Measurements from ENCODE around the gene RIPK3. TPM values are rescaled to one million over a fixed set of nuclear protein-coding genes. Genes with fewer than 3 reads are reported as not detected.

RIPK3 gene
- total RNA-seq, 1 donor from 2014 or later, result 2.6 TPM

- DNase-seq (ENCODE audit: extremely low read depth, low read depth, low spot score), result no peak
These were observed 14.7 kb downstream of the RIPK3 start for GRCh38 chr14:24325041-24325530.

GRCh38 chr14:24324024-24324423 is 15.8 kb downstream of the RIPK3 start:
- no peak for DNase-seq (ENCODE audit: extremely low read depth, low read depth, low spot score)

GRCh38 chr14:24323341-24323740 is 16.4 kb downstream of the RIPK3 start:
- no peak for DNase-seq (ENCODE audit: extremely low read depth, low read depth, low spot score)

GRCh38 chr14:24322672-24323071 is 17.1 kb downstream of the RIPK3 start:
- no peak for DNase-seq (ENCODE audit: extremely low read depth, low read depth, low spot score)

- no peak for DNase-seq (ENCODE audit: extremely low read depth, low read depth, low spot score)
These were observed 18.4 kb downstream of the RIPK3 start for GRCh38 chr14:24321212-24321975.

GRCh38 chr14:24317141-24317928 is 22.5 kb downstream of the RIPK3 start:
- no peak for DNase-seq (ENCODE audit: extremely low read depth, low read depth, low spot score)

GRCh38 chr14:24316597-24316950 is 23.2 kb downstream of the RIPK3 start:
- no peak for DNase-seq (ENCODE audit: extremely low read depth, low read depth, low spot score)

GRCh38 chr14:24315807-24316596 is 23.8 kb downstream of the RIPK3 start:
- DNase-seq (ENCODE audit: extremely low read depth, low read depth, low spot score), result no peak

GRCh38 chr14:24315243-24315806 is 24.5 kb downstream of the RIPK3 start:
- DNase-seq (ENCODE audit: extremely low read depth, low read depth, low spot score), result no peak

GRCh38 chr14:24314377-24315193 is 25.2 kb downstream of the RIPK3 start:
- DNase-seq (ENCODE audit: extremely low read depth, low read depth, low spot score), result no peak

GRCh38 chr14:24313913-24314312 is 25.9 kb downstream of the RIPK3 start:
- DNase-seq (ENCODE audit: extremely low read depth, low read depth, low spot score), result no peak

GRCh38 chr14:24312736-24313507 is 26.9 kb downstream of the RIPK3 start:
- DNase-seq (ENCODE audit: extremely low read depth, low read depth, low spot score), result no peak

- DNase-seq (ENCODE audit: extremely low read depth, low read depth, low spot score), result no peak
These were observed 27.8 kb downstream of the RIPK3 start for GRCh38 chr14:24311837-24312615.

- DNase-seq (ENCODE audit: extremely low read depth, low read depth, low spot score), result no peak
These were observed 28.9 kb downstream of the RIPK3 start, which contains the start of gene LTB4R for GRCh38 chr14:24310646-24311604. TSS of gene LTB4R (plus strand) at chr14:24311502. CDS start at chr14:24315652, 4,150 bp downstream.

- no peak for DNase-seq (ENCODE audit: extremely low read depth, low read depth, low spot score)
These were observed 29.5 kb downstream of the RIPK3 start for GRCh38 chr14:24310265-24310645.

- DNase-seq (ENCODE audit: extremely low read depth, low read depth, low spot score), result no peak
These were observed 30.1 kb downstream of the RIPK3 start, which contains the start of gene LTB4R2 for GRCh38 chr14:24309538-24310264. TSS of gene LTB4R2 (plus strand) at chr14:24310140. CDS start at chr14:24310665, 525 bp downstream.

All from glomerular endothelial cell (primary cell).